Esophagus squamous epithelium (tissue), 4 donors: ENCODE measurements around the gene FANCD2.
A peak's percentile ranks its signal among the peaks of the same experiment; 100 is the strongest.

Experiments used
- POLR2A ChIP-seq, 4 donors: fragments of 450-650 bp; IDR thresholded peaks; one replicate each; pipeline ENCODE4 v1.6.1; 2017; ENCODE audit warnings: antibody characterized with exemption in 4 of 4, mild to moderate bottlenecking in 4 of 4, moderate library complexity in 3 of 4
- TF ChIP-seq, protein P1 (sequence below), 6 experiments: fragments of 450-650 bp in 4 of 6; fragments of 200-600 bp in 2 of 6; sonication (generic) in 2 of 6; IDR thresholded peaks; one replicate each; pipeline ENCODE4 v1.5.1; 2016 to 2019; ENCODE audit warnings: antibody characterized with exemption in 6 of 6, mild to moderate bottlenecking in 4 of 6, moderate library complexity in 4 of 6

DNA sequence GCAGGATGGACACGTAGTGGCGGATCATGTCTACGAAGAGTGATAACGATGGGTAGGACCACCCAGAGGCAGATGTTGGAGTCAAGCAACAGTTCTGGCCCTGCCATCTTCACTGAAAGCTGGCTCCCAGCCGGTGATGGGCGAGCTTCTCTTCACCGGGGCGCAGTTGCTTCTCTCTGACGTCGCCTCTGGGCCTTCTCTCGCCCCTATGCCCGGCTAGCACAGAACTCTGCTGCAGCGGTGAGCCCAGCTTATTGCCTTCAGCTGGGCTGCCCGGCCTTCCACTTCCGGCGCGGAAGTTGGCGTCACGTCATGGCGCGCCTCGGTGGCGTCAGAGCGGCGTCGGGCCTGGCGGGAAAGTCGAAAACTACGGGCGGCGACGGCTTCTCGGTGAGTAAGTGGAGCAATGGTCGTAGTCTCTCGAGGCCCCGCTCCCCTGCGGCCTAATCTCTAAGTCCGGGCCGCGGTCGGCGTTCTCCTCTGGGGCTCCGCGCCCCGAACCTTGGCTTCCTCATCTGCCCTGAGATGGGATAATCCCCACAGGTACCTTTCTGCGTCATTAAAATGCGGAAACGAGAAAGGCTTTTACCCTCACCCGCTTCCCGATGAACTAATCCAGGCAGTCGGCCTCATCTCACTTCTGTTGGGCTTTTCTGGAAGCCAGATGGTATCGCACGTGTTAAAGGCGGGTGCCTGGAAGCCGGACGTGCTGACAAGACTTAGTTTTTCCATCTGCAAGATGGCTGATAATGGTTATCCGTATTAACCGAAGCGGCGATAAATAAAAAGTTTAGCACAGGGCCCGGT, at the start of gene FANCD2:
- TF ChIP-seq, protein P1, sequence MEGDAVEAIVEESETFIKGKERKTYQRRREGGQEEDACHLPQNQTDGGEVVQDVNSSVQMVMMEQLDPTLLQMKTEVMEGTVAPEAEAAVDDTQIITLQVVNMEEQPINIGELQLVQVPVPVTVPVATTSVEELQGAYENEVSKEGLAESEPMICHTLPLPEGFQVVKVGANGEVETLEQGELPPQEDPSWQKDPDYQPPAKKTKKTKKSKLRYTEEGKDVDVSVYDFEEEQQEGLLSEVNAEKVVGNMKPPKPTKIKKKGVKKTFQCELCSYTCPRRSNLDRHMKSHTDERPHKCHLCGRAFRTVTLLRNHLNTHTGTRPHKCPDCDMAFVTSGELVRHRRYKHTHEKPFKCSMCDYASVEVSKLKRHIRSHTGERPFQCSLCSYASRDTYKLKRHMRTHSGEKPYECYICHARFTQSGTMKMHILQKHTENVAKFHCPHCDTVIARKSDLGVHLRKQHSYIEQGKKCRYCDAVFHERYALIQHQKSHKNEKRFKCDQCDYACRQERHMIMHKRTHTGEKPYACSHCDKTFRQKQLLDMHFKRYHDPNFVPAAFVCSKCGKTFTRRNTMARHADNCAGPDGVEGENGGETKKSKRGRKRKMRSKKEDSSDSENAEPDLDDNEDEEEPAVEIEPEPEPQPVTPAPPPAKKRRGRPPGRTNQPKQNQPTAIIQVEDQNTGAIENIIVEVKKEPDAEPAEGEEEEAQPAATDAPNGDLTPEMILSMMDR (IDR thresholded peaks at IDR 0.05), result peak in 2 of 6 experiments; percentile 26 to 29
- peak in 2 of 4 donors; percentile 70 to 79 for TF ChIP-seq POLR2A (IDR thresholded peaks at IDR 0.05)
